Transverse colon (tissue), 4 donors: ENCODE measurements around the gene DQX1.

Experiments used
- EP300 ChIP-seq: sonication (generic); formaldehyde crosslinking; IDR thresholded peaks from one replicate; pipeline ENCODE4 v1.6.1; 2017; ENCODE audit warnings: antibody characterized with exemption, low read depth
- POLR2A ChIP-seq: fragments of 450-650 bp; IDR thresholded peaks from one replicate; pipeline ENCODE4 v1.6.1; 2016; ENCODE audit warnings: antibody characterized with exemption, mild to moderate bottlenecking, moderate library complexity
- POLR2AphosphoS5 ChIP-seq, 3 donors: sonication (generic); formaldehyde crosslinking; IDR thresholded peaks; one replicate each; pipeline ENCODE4 v1.6.1; 2016; ENCODE audit warnings: antibody characterized with exemption in 3 of 3
- TF ChIP-seq, protein P1 (sequence below), 5 experiments: fragments of 200-600 bp in 3 of 5; fragments of 450-650 bp in 2 of 5; sonication (generic) in 3 of 5; IDR thresholded peaks; 1 replicate in 2 of 5; 2 replicates in 3 of 5; pipeline ENCODE4 v1.5.1; 2016 to 2017; ENCODE audit warnings: antibody characterized with exemption in 5 of 5, inconsistent platforms in 3 of 5, mild to moderate bottlenecking in 2 of 5, moderate library complexity in 1 of 5

GRCh38 chr2:74562126-74562775, 36.2 kb upstream of the DQX1 start:
- TF ChIP-seq, protein P1, sequence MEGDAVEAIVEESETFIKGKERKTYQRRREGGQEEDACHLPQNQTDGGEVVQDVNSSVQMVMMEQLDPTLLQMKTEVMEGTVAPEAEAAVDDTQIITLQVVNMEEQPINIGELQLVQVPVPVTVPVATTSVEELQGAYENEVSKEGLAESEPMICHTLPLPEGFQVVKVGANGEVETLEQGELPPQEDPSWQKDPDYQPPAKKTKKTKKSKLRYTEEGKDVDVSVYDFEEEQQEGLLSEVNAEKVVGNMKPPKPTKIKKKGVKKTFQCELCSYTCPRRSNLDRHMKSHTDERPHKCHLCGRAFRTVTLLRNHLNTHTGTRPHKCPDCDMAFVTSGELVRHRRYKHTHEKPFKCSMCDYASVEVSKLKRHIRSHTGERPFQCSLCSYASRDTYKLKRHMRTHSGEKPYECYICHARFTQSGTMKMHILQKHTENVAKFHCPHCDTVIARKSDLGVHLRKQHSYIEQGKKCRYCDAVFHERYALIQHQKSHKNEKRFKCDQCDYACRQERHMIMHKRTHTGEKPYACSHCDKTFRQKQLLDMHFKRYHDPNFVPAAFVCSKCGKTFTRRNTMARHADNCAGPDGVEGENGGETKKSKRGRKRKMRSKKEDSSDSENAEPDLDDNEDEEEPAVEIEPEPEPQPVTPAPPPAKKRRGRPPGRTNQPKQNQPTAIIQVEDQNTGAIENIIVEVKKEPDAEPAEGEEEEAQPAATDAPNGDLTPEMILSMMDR (IDR thresholded peaks at IDR 0.05) = no peak
- no peak for TF ChIP-seq POLR2A
- TF ChIP-seq POLR2AphosphoS5 (IDR thresholded peaks at IDR 0.05) = no peak
- no peak for TF ChIP-seq EP300
